VCaP (cell line): Measurements from ENCODE around the gene VIPR1.

Source experiments
- H3K27ac ChIP-seq: fragments of 450-650 bp; 2 replicates; pipeline ENCODE4 v1.5.1; 2017
- TF ChIP-seq, protein P1 (sequence below): fragments of 450-650 bp; conservative IDR thresholded peaks from 2 replicates; pipeline ENCODE4 v1.5.1; 2017; ENCODE audit warnings: mild to moderate bottlenecking, moderate library complexity

The VIPR1 gene

DNA sequence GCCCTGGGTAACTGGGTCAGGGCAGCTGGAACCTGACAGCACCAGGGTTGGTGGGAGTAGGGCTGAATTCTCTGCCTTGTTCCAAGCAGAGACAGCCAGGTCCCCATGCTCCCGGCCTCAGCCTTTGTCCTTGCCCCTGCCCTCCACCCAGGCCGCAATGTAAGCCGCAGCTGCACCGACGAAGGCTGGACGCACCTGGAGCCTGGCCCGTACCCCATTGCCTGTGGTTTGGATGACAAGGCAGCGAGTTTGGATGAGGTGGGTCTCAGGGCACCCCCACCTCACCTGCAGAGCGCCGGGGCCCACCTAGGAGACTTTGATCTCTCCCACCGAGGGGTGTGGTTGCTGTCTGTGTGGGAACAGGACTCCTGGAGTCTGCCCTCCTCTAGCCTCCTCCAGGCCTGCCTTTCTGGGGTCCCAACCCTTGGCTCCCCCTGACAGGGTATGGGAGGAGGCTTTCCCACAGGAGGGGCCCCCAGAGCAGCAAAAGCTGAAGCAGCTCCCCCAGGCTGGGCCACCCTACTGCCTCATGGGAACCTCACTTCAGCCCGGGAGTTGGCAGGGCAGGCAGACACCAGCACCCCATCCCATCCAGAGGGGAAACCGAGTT lies 23.4 kb downstream of the VIPR1 start:
- no peak overlapping the region for H3K27ac ChIP-seq
- TF ChIP-seq, protein P1, sequence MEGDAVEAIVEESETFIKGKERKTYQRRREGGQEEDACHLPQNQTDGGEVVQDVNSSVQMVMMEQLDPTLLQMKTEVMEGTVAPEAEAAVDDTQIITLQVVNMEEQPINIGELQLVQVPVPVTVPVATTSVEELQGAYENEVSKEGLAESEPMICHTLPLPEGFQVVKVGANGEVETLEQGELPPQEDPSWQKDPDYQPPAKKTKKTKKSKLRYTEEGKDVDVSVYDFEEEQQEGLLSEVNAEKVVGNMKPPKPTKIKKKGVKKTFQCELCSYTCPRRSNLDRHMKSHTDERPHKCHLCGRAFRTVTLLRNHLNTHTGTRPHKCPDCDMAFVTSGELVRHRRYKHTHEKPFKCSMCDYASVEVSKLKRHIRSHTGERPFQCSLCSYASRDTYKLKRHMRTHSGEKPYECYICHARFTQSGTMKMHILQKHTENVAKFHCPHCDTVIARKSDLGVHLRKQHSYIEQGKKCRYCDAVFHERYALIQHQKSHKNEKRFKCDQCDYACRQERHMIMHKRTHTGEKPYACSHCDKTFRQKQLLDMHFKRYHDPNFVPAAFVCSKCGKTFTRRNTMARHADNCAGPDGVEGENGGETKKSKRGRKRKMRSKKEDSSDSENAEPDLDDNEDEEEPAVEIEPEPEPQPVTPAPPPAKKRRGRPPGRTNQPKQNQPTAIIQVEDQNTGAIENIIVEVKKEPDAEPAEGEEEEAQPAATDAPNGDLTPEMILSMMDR: no peak

DNA sequence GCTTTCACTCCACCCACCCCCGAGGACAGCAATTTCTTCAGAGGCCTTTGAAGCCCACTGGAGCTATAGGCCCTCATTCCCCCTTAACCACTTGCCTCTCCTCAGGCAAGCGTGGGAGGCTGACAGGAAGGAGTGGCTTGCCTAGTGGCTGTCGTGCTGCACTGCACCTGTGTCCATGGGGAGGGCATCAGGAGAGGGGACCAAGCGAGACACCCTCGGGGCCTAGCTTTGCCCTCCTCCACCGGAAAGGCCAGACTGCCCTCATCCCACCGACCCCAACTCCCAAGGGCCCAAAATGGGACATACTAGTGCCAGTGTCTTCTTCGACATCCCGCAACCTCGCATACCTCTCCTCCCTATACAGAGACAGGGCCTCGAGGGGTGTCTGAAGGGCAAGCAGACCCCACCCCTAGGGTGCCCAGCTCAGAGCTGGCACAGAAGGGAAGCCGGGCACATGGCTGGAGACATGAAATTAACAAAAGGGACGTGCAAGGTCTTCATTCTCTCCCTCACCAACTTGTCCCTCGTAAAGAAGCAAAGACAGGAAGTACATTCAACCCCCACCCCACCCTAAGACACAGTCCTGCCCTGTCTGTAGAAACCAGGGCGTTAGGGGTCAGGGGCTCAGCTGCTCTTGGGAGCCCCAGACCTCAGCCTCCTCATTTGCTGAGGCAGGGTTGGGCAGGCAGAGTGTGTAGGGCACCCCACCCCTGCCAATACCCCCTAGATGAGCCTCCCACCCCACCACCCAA lies 24.3 kb downstream of the VIPR1 start:
- TF ChIP-seq, protein P1: no peak
- no peak overlapping the region for H3K27ac ChIP-seq

DNA sequence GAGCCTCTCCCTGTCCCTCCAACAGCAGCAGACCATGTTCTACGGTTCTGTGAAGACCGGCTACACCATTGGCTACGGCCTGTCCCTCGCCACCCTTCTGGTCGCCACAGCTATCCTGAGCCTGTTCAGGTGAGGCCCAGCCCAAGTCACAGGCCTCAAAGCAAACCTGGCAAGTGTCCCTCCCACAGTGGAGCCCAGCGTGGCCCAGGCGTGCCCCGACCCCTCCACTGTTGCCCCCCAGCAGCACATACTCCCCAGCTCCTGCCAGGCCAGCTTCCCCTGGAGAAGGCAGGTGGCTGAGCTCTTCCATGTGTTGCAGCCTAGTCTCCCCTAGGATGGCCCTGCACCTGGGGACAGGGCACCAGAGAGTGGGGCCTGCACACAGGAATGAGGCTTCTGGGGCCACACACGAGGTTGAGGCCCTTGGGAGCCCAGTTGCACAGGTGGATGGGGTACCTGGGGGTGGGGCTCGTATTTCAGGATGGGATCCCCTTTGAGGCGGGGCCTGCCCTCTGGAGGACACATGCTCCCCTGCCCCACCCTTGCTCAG lies 25.0 kb downstream of the VIPR1 start:
- no peak overlapping the region for H3K27ac ChIP-seq
- TF ChIP-seq, protein P1: no peak

DNA sequence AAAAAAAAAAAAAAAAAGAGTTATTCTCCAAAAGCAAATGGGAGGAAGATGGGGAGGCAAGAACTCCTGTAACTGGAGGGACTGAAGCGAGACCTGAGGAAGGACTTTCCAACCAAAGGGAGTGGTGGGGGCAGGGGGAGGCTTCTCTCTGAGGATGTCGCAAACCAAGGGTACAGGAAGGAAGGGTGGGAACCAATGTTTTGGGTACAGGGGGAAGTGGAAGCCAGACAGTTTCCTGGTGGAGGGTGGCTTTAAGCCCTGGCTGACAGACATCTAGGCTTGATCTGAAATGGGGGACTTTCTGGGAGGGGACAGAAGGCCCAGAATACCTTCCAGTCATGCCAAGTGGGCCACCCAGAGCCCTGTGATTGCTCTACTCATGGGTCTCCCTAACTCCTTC lies 27.0 kb downstream of the VIPR1 start:
- H3K27ac ChIP-seq: no peak overlapping the region
- TF ChIP-seq, protein P1: no peak

DNA sequence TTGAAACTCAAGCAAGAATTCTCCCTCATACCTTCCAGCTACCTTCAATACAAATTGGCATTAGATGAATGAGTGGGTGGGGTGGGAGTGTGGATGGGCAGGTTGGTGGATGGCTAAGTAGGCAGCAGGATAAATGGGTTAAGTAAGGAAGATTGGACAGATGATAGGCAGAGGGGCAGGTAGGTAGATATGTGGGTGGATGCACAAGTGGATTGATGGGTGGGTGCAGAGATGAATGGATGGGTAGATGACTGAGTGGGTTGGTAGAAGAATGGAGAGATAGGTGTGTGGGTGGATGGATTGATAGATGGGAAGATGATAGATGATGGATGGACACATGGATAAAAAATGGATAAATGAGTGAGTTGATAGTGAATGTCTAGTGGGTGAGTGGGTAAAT lies 27.6 kb downstream of the VIPR1 start:
- H3K27ac ChIP-seq: no peak overlapping the region
- TF ChIP-seq, protein P1: no peak

DNA sequence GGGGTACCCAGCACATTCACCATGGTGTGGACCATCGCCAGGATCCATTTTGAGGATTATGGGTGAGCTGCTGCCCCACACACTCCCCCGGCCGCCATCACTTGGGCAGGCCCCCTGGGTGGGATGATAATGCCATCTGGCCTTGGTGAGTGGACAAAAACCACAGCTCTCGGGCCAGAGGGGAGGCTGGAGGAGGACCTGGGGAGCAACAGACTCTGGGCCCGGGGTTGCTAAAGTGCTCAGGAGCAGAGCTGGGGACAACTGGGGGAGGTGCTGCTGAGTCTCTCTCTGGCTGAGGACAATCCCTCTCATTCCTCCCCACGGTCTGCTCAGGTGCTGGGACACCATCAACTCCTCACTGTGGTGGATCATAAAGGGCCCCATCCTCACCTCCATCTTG lies 29.0 kb downstream of the VIPR1 start:
- TF ChIP-seq, protein P1: no peak
- H3K27ac ChIP-seq: no peak overlapping the region

DNA sequence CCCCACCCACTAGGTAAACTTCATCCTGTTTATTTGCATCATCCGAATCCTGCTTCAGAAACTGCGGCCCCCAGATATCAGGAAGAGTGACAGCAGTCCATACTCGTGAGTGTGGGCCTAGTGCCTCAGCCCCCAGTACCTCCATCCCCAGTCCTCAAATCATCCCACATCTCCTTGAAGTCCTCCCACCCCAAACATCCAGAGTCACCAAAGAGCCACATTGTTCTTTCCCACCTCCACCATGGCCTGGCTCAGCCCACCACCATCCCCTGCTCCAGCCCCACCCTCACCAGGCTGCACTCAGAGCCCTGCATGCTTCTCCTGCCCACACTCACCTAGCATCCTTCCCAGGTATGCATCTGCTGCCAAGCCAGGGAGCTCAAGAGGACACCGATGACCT lies 29.8 kb downstream of the VIPR1 start:
- TF ChIP-seq, protein P1: no peak
- H3K27ac ChIP-seq: no peak overlapping the region
